Measurements from ENCODE around the gene CLN6.

- no peak for TF ChIP-seq USF2 (IDR thresholded peaks at IDR 0.05; ENCODE audit: low read depth, low read length)
- TF ChIP-seq CTCF (conservative IDR thresholded peaks at IDR 0.05; ENCODE audit: low read depth, low read length): no peak
- TF ChIP-seq RCOR1 (IDR thresholded peaks at IDR 0.05; ENCODE audit: insufficient replicate concordance, low read length): no peak
- no peak for TF ChIP-seq RAD21 (IDR thresholded peaks at IDR 0.05; ENCODE audit: low read length)
- no peak for TF ChIP-seq CEBPB (IDR thresholded peaks at IDR 0.05; ENCODE audit: low read depth, low read length)
- TF ChIP-seq POLR2A (IDR thresholded peaks at IDR 0.05; ENCODE audit: low read depth, low read length): no peak
- no peak for TF ChIP-seq MAFK (IDR thresholded peaks at IDR 0.05; ENCODE audit: low read depth, low read length)
- no peak for TF ChIP-seq SMC3 (IDR thresholded peaks at IDR 0.05; ENCODE audit: low read depth, low read length)
- TF ChIP-seq BHLHE40 (IDR thresholded peaks at IDR 0.05; ENCODE audit: low read depth, low read length): no peak
Observed at GRCh38 chr15:68208636-68209240, 20.8 kb downstream of the CLN6 start.
